ENCODE measurements around the gene ZNF831. TPM values are rescaled to one million over a fixed set of nuclear protein-coding genes. Genes with fewer than 3 reads are reported as not detected.

ZNF831 gene
- total RNA-seq, 1 donor from 2014 or later, result not detected

- H3K36me3 Mint-ChIP-seq (ENCODE audit: low read depth, unreplicated experiment), result no peaks in the 10 kb centered on the region
- peaks cover 11% of the 10 kb centered on the region for H3K9me3 Mint-ChIP-seq (ENCODE audit: unreplicated experiment)
- H3K4me1 Mint-ChIP-seq (ENCODE audit: low read depth, unreplicated experiment), result peaks cover 2% of the 10 kb centered on the region
- no peak overlapping the region for H2AFZ ChIP-seq (ENCODE audit: low read depth, low read length)
- no peak overlapping the region for H3K27ac Mint-ChIP-seq (ENCODE audit: unreplicated experiment)
- FAIRE-seq (no peak), DNase-seq (ENCODE audit: low read depth) (no peak)
- no peaks in the 10 kb centered on the region for H3K27me3 ChIP-seq (ENCODE audit: insufficient read depth, low read length)
- peaks cover 44% of the 10 kb centered on the region for H3K27me3 Mint-ChIP-seq (ENCODE audit: low read depth, unreplicated experiment)
- H3K79me2 ChIP-seq (ENCODE audit: insufficient read depth, low read length), result no peaks in the 10 kb centered on the region
- H3K9ac ChIP-seq (ENCODE audit: low read length), result no peak overlapping the region
- TF ChIP-seq EZH2 (IDR thresholded peaks at IDR 0.05; ENCODE audit: insufficient read depth, low read length) (no peak), CTCF (IDR thresholded peaks at IDR 0.05; ENCODE audit: insufficient read depth, low read depth, low read length) (no peak)
- no peak overlapping the region for H3K4me2 ChIP-seq (ENCODE audit: low read length)
- H3K27ac ChIP-seq (ENCODE audit: low read depth, low read length), result no peak overlapping the region
- no peak overlapping the region for H3K4me3 ChIP-seq (ENCODE audit: insufficient read depth, low read depth, low read length)
- no peaks in the 10 kb centered on the region for H3K36me3 ChIP-seq (ENCODE audit: insufficient read depth, low read length)
- H3K4me1 ChIP-seq (ENCODE audit: insufficient read depth, low read length), result no peaks in the 10 kb centered on the region
- H4K20me1 ChIP-seq (ENCODE audit: insufficient read depth, low read length), result no peaks in the 10 kb centered on the region
- no peaks in the 10 kb centered on the region for H3K9me3 ChIP-seq (ENCODE audit: insufficient read depth, low read depth, low read length)
- no peak overlapping the region for H3K4me3 Mint-ChIP-seq (ENCODE audit: unreplicated experiment)
Measured at GRCh38 chr20:59124296-59125029, 39.2 kb upstream of the ZNF831 start.

GRCh38 chr20:59125332-59125731, 38.3 kb upstream of the ZNF831 start:
- Histone ChIP-seq H3K4me2 (ENCODE audit: low read length) (no peak overlapping the region), H3K9ac (ENCODE audit: low read length) (no peak overlapping the region), H3K4me1 (ENCODE audit: insufficient read depth, low read length) (no peaks in the 10 kb centered on the region), H3K27ac (ENCODE audit: low read depth, low read length) (no peak overlapping the region), H3K79me2 (ENCODE audit: insufficient read depth, low read length) (no peaks in the 10 kb centered on the region), H3K4me3 (ENCODE audit: insufficient read depth, low read depth, low read length) (no peak overlapping the region), H2AFZ (ENCODE audit: low read depth, low read length) (no peak overlapping the region), H4K20me1 (ENCODE audit: insufficient read depth, low read length) (no peaks in the 10 kb centered on the region), H3K36me3 (ENCODE audit: insufficient read depth, low read length) (no peaks in the 10 kb centered on the region), H3K9me3 (ENCODE audit: insufficient read depth, low read depth, low read length) (no peaks in the 10 kb centered on the region), H3K27me3 (ENCODE audit: insufficient read depth, low read length) (no peaks in the 10 kb centered on the region)
- H3K27ac Mint-ChIP-seq (ENCODE audit: unreplicated experiment), result no peak overlapping the region
- H3K36me3 Mint-ChIP-seq (ENCODE audit: low read depth, unreplicated experiment), result no peaks in the 10 kb centered on the region
- H3K9me3 Mint-ChIP-seq (ENCODE audit: unreplicated experiment), result peaks cover 11% of the 10 kb centered on the region
- H3K27me3 Mint-ChIP-seq (ENCODE audit: low read depth, unreplicated experiment), result peaks cover 48% of the 10 kb centered on the region
- H3K4me1 Mint-ChIP-seq (ENCODE audit: low read depth, unreplicated experiment), result peaks cover 1% of the 10 kb centered on the region
- FAIRE-seq (no peak), DNase-seq (ENCODE audit: low read depth) (no peak)
- TF ChIP-seq CTCF (IDR thresholded peaks at IDR 0.05; ENCODE audit: insufficient read depth, low read depth, low read length) (no peak), EZH2 (IDR thresholded peaks at IDR 0.05; ENCODE audit: insufficient read depth, low read length) (no peak)
- H3K4me3 Mint-ChIP-seq (ENCODE audit: unreplicated experiment), result no peak overlapping the region

- H3K79me2 ChIP-seq (ENCODE audit: insufficient read depth, low read length), result no peaks in the 10 kb centered on the region
- no peak overlapping the region for H3K4me3 Mint-ChIP-seq (ENCODE audit: unreplicated experiment)
- no peak overlapping the region for H3K9ac ChIP-seq (ENCODE audit: low read length)
- H3K27me3 Mint-ChIP-seq (ENCODE audit: low read depth, unreplicated experiment), result peaks cover 46% of the 10 kb centered on the region
- no peak overlapping the region for H3K4me2 ChIP-seq (ENCODE audit: low read length)
- FAIRE-seq, result no peak
- peaks cover 10% of the 10 kb centered on the region for H3K9me3 Mint-ChIP-seq (ENCODE audit: unreplicated experiment)
- H3K27me3 ChIP-seq (ENCODE audit: insufficient read depth, low read length), result no peaks in the 10 kb centered on the region
- no peak overlapping the region for H3K27ac Mint-ChIP-seq (ENCODE audit: unreplicated experiment)
- no peak overlapping the region for H2AFZ ChIP-seq (ENCODE audit: low read depth, low read length)
- H4K20me1 ChIP-seq (ENCODE audit: insufficient read depth, low read length), result no peaks in the 10 kb centered on the region
- no peaks in the 10 kb centered on the region for H3K4me1 ChIP-seq (ENCODE audit: insufficient read depth, low read length)
- no peaks in the 10 kb centered on the region for H3K4me1 Mint-ChIP-seq (ENCODE audit: low read depth, unreplicated experiment)
- no peak overlapping the region for H3K27ac ChIP-seq (ENCODE audit: low read depth, low read length)
- TF ChIP-seq CTCF (IDR thresholded peaks at IDR 0.05; ENCODE audit: insufficient read depth, low read depth, low read length) (no peak), EZH2 (IDR thresholded peaks at IDR 0.05; ENCODE audit: insufficient read depth, low read length) (no peak)
- no peak overlapping the region for H3K4me3 ChIP-seq (ENCODE audit: insufficient read depth, low read depth, low read length)
- no peaks in the 10 kb centered on the region for H3K36me3 Mint-ChIP-seq (ENCODE audit: low read depth, unreplicated experiment)
- DNase-seq (ENCODE audit: low read depth), result no peak
- H3K9me3 ChIP-seq (ENCODE audit: insufficient read depth, low read depth, low read length), result no peaks in the 10 kb centered on the region
- no peaks in the 10 kb centered on the region for H3K36me3 ChIP-seq (ENCODE audit: insufficient read depth, low read length)
Measured at GRCh38 chr20:59125836-59126235, 37.8 kb upstream of the ZNF831 start.

Measured in astrocyte (in vitro differentiated cells and primary cell).